ENCODE results near the gene SESN2. TPM values are rescaled to one million over a fixed set of nuclear protein-coding genes. Genes with fewer than 3 reads are reported as not detected.

Gene SESN2
- total and polyA plus RNA-seq, 4 experiments from 2014 or later: 3.5 to 7.6 (median 6.1) TPM

- H3K27me3 Mint-ChIP-seq: no peaks in the 10 kb centered on the region
- H3K4me1 Mint-ChIP-seq: peaks cover 32 to 55% (median 43%) of the 10 kb centered on the region in 4 donors
- Histone ChIP-seq H3K27ac (ENCODE audit: low read depth, low read length) (peak overlapping the region; percentile 23), H3K9me3 (ENCODE audit: control insufficient read depth in 1 of 2, low read length in 2 of 2) (no peaks in the 10 kb centered on the region), H3K27me3 (ENCODE audit: insufficient read depth, low read length) (no peaks in the 10 kb centered on the region), H3K4me1 (ENCODE audit: insufficient read depth, low read length) (peaks cover 59% of the 10 kb centered on the region), H3K36me3 (ENCODE audit: insufficient read depth, low read length) (no peaks in the 10 kb centered on the region), H3K4me3 (ENCODE audit: low read length in 2 of 2) (no peak overlapping the region)
- no peaks in the 10 kb centered on the region for H3K9me3 Mint-ChIP-seq
- DNase-seq: no peak
- H3K36me3 Mint-ChIP-seq: peaks cover 0 to 3% of the 10 kb centered on the region in 2 donors
- peak overlapping the region in 7 of 8 donors; percentile 7 to 85 (median 80) for H3K4me3 Mint-ChIP-seq
- POLR2A ChIA-PET (ENCODE audit: partially characterized antibody): interaction anchor here (0.9 to 8.9 kb wide), 7 partner anchors 9 to 493 kb away, joined by 3 to 197 read pairs (median 9); partner anchors contain the start of genes ATP5IF1, DNAJC8, MED18 and SESN2
- intact Hi-C loops (cut with micrococcal nuclease): no loop called here
- H3K27ac Mint-ChIP-seq: peak overlapping the region; percentile 82 to 95 (median 91)
- CTCF ChIA-PET (ENCODE audit: partially characterized antibody): interaction anchor here (0.7 to 1.9 kb wide), 3 partner anchors 9 to 72 kb away, joined by 3 to 11 read pairs (median 3); no protein-coding TSS in a partner anchor
Observed at GRCh38 chr1:28243685-28244311, 15.5 kb upstream of the SESN2 start.

GRCh38 chr1:28244549-28245251 is 14.6 kb upstream of the SESN2 start:
- H3K27me3 ChIP-seq (ENCODE audit: insufficient read depth, low read length): no peaks in the 10 kb centered on the region
- Mint-ChIP-seq H3K4me3 (peak overlapping the region in 7 of 8 donors; percentile 51 to 85 (median 77)), H3K27ac (peak overlapping the region; percentile 82 to 98 (median 93)), H3K27me3 (no peaks in the 10 kb centered on the region), H3K9me3 (no peaks in the 10 kb centered on the region), H3K4me1 (peaks cover 36 to 64% (median 50%) of the 10 kb centered on the region in 4 donors), H3K36me3 (peaks cover 0 to 3% of the 10 kb centered on the region in 2 donors)
- CTCF ChIA-PET (ENCODE audit: partially characterized antibody): interaction anchor here (0.6 to 5.5 kb wide), 6 partner anchors 9 to 155 kb away, joined by 3 to 67 read pairs (median 3); partner anchors contain the start of genes ATP5IF1 and DNAJC8
- H3K4me1 ChIP-seq (ENCODE audit: insufficient read depth, low read length): peaks cover 62% of the 10 kb centered on the region
- no peaks in the 10 kb centered on the region for H3K36me3 ChIP-seq (ENCODE audit: insufficient read depth, low read length)
- POLR2A ChIA-PET (ENCODE audit: partially characterized antibody): interaction anchor here (0.6 to 8.9 kb wide), 8 partner anchors 10 to 531 kb away, joined by 3 to 197 read pairs (median 10); partner anchors contain the start of genes ATP5IF1, DNAJC8, MED18 and SESN2
- intact Hi-C loops (cut with micrococcal nuclease): loop anchor here (5.0 kb wide), 3 partner anchors 163 to 403 kb away; partner anchors contain the start of gene RNU11
- H3K9me3 ChIP-seq (ENCODE audit: control insufficient read depth in 1 of 2, low read length in 2 of 2): no peaks in the 10 kb centered on the region
- no peak overlapping the region for H3K4me3 ChIP-seq (ENCODE audit: low read length in 2 of 2)
- peak overlapping the region; percentile 23 for H3K27ac ChIP-seq (ENCODE audit: low read depth, low read length)
- DNase-seq: no peak

GRCh38 chr1:28246427-28246832 is 12.9 kb upstream of the SESN2 start:
- peaks cover 0 to 3% of the 10 kb centered on the region in 2 donors for H3K36me3 Mint-ChIP-seq
- intact Hi-C loops (cut with micrococcal nuclease): loop anchor here (1.0 to 5.0 kb wide), 7 partner anchors 10 to 934 kb away; partner anchors contain the start of genes ATP5IF1, RNU11, SRSF4 and TRNAU1AP
- Histone ChIP-seq H3K36me3 (ENCODE audit: insufficient read depth, low read length) (no peaks in the 10 kb centered on the region), H3K27ac (ENCODE audit: low read depth, low read length) (peak overlapping the region; percentile 83), H3K4me3 (ENCODE audit: low read length in 2 of 2) (peak overlapping the region; percentile 59 to 67), H3K4me1 (ENCODE audit: insufficient read depth, low read length) (peaks cover 67% of the 10 kb centered on the region), H3K9me3 (ENCODE audit: control insufficient read depth in 1 of 2, low read length in 2 of 2) (no peaks in the 10 kb centered on the region), H3K27me3 (ENCODE audit: insufficient read depth, low read length) (no peaks in the 10 kb centered on the region)
- peaks cover 39 to 68% (median 55%) of the 10 kb centered on the region in 4 donors for H3K4me1 Mint-ChIP-seq
- DNase-seq: peak; percentile 84 to 89 (median 87)
- ChIA-PET POLR2A (ENCODE audit: partially characterized antibody) (interaction anchor here (0.7 to 8.9 kb wide), 21 partner anchors 12 to 1012 kb away, joined by 3 to 197 read pairs (median 5); partner anchors contain the start of genes ATP5IF1, DNAJC8, EYA3 and GMEB1), CTCF (ENCODE audit: partially characterized antibody) (interaction anchor here (0.6 to 5.5 kb wide), 10 partner anchors 11 to 334 kb away, joined by 3 to 67 read pairs (median 4); partner anchors contain the start of genes ATP5IF1, DNAJC8 and SESN2)
- H3K4me3 Mint-ChIP-seq: peak overlapping the region; percentile 77 to 96 (median 90)
- H3K27me3 Mint-ChIP-seq: no peaks in the 10 kb centered on the region
- peak overlapping the region; percentile 88 to 99 (median 94) for H3K27ac Mint-ChIP-seq
- no peaks in the 10 kb centered on the region for H3K9me3 Mint-ChIP-seq

- intact Hi-C loops (cut with micrococcal nuclease): loop anchor here (1.0 to 5.0 kb wide), 12 partner anchors 12 to 933 kb away; partner anchors contain the start of genes MED18, RCC1, RNU11 and SESN2
- Mint-ChIP-seq H3K4me3 (peak overlapping the region; percentile 77 to 96 (median 90)), H3K27me3 (no peaks in the 10 kb centered on the region), H3K4me1 (peaks cover 38 to 63% (median 53%) of the 10 kb centered on the region in 4 donors), H3K9me3 (no peaks in the 10 kb centered on the region), H3K27ac (peak overlapping the region; percentile 88 to 99 (median 94)), H3K36me3 (peaks cover 0 to 3% of the 10 kb centered on the region in 2 donors)
- H3K27me3 ChIP-seq (ENCODE audit: insufficient read depth, low read length): no peaks in the 10 kb centered on the region
- ChIA-PET POLR2A (ENCODE audit: partially characterized antibody) (interaction anchor here (1.0 to 8.9 kb wide), 17 partner anchors 12 to 422 kb away, joined by 3 to 197 read pairs (median 8); partner anchors contain the start of genes ATP5IF1, DNAJC8, EYA3 and MED18), CTCF (ENCODE audit: partially characterized antibody) (interaction anchor here (1.1 to 5.5 kb wide), 43 partner anchors 9 to 629 kb away, joined by 3 to 67 read pairs (median 5); partner anchors contain the start of genes ATP5IF1, DNAJC8, MED18 and RCC1)
- no peaks in the 10 kb centered on the region for H3K36me3 ChIP-seq (ENCODE audit: insufficient read depth, low read length)
- no peaks in the 10 kb centered on the region for H3K9me3 ChIP-seq (ENCODE audit: control insufficient read depth in 1 of 2, low read length in 2 of 2)
- no peak for DNase-seq
- peak overlapping the region; percentile 25 to 44 for H3K4me3 ChIP-seq (ENCODE audit: low read length in 2 of 2)
- H3K27ac ChIP-seq (ENCODE audit: low read depth, low read length): peak overlapping the region; percentile 83
- peaks cover 64% of the 10 kb centered on the region for H3K4me1 ChIP-seq (ENCODE audit: insufficient read depth, low read length)
Observed at GRCh38 chr1:28247612-28248272, 11.6 kb upstream of the SESN2 start.

- H3K4me1 Mint-ChIP-seq: peaks cover 34 to 56% (median 48%) of the 10 kb centered on the region in 4 donors
- H3K4me3 Mint-ChIP-seq: peak overlapping the region; percentile 75 to 96 (median 88)
- Histone ChIP-seq H3K4me1 (ENCODE audit: insufficient read depth, low read length) (peaks cover 57% of the 10 kb centered on the region), H3K27ac (ENCODE audit: low read depth, low read length) (peak overlapping the region; percentile 83), H3K4me3 (ENCODE audit: low read length in 2 of 2) (peak overlapping the region; percentile 2 to 25), H3K9me3 (ENCODE audit: control insufficient read depth in 1 of 2, low read length in 2 of 2) (no peaks in the 10 kb centered on the region), H3K36me3 (ENCODE audit: insufficient read depth, low read length) (no peaks in the 10 kb centered on the region), H3K27me3 (ENCODE audit: insufficient read depth, low read length) (no peaks in the 10 kb centered on the region)
- H3K36me3 Mint-ChIP-seq: peaks cover 0 to 3% of the 10 kb centered on the region in 2 donors
- DNase-seq: peak; percentile 77 to 83 (median 81)
- no peaks in the 10 kb centered on the region for H3K27me3 Mint-ChIP-seq
- no peaks in the 10 kb centered on the region for H3K9me3 Mint-ChIP-seq
- intact Hi-C loops (cut with micrococcal nuclease): loop anchor here (1.0 to 5.0 kb wide), 7 partner anchors 11 to 629 kb away; partner anchors contain the start of genes MED18, RNU11 and SESN2
- ChIA-PET CTCF (ENCODE audit: partially characterized antibody) (interaction anchor here (0.7 to 5.5 kb wide), 54 partner anchors 9 to 633 kb away, joined by 3 to 67 read pairs (median 5); partner anchors contain the start of genes ATP5IF1, DNAJC8, MED18 and PHACTR4), POLR2A (ENCODE audit: partially characterized antibody) (interaction anchor here (0.6 to 8.9 kb wide), 23 partner anchors 12 to 934 kb away, joined by 3 to 197 read pairs (median 5); partner anchors contain the start of genes ATP5IF1, DNAJC8, EYA3 and MED18)
- peak overlapping the region; percentile 88 to 99 (median 94) for H3K27ac Mint-ChIP-seq
Observed at GRCh38 chr1:28248273-28249012, 10.9 kb upstream of the SESN2 start.
